H54 (cell line): ENCODE data around the gene SULT2B1.

Experiments used
- DNase-seq: peaks from one replicate; pipeline ENCODE4 v3.0.0; 2011; ENCODE audit warnings: low spot score, mixed read lengths; ENCODE audit not compliant: insufficient read length
- FAIRE-seq: peaks from 3 replicates; lab custom pipeline; 2011; peaks lifted over from hg19 to GRCh38; lab: Jason Lieb, UNC
- POLR2A ChIP-seq: IDR thresholded peaks from 2 replicates; pipeline ENCODE4 v1.6.1; 2011; ENCODE audit warnings: low read depth, mild to moderate bottlenecking, low read length

The SULT2B1 gene

DNA sequence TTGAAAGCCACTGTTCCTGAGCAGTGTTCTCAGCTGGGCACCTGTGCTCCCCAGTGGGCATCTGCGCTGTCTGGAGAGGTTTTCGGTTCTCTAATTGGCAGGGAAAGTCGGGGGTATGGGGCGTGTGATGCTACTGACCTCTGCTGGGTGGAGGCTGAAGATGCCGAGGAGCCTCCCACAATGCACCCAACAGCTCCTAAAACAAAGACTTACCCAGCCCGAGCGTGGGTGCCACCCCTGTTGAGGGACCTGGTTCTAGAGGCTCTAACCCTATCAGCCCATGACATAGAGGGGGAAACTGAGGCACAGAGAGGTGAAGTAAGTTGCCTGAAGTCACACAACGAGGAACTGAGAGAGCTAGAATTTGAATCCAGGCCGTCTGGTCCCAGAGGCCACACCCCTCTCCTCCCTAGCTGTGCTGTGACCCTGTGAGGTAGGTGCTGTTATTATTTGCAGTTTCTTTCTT lies 56.9 kb downstream of the SULT2B1 start:
- no peak for TF ChIP-seq POLR2A
- peak; percentile 62 for DNase-seq
- FAIRE-seq, result no peak

DNA sequence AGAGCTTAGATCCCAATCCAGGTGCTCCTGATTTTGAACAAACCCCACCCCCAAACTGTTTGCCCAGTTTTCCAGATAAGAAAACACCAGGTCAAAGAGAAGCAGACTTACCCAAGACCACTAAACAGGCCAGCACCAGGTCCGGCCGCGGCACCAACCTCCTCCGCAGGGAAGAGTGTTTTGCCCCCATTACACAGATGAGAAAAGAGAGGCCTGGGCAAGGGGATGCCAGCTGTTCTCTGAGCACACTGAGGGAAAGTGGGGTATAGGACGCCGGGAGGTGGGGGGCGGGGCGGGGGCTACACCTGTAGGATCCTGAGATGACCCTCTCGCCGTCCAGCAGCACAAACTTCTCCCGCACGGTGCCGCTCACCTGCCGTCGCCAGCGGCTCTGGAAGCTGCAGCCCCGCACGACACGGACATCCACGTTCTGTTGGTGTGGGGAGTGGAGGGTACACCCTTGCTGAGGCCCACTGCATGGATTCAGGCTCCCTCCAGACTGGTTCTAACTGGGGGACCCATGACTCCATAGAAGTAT lies 57.7 kb downstream of the SULT2B1 start:
- TF ChIP-seq POLR2A, result no peak
- FAIRE-seq (no peak), DNase-seq (no peak)

GRCh38 chr19:48611872-48612271 lies 59.9 kb downstream of the SULT2B1 start:
- DNase-seq (no peak), FAIRE-seq (no peak)
- TF ChIP-seq POLR2A, result no peak

DNA sequence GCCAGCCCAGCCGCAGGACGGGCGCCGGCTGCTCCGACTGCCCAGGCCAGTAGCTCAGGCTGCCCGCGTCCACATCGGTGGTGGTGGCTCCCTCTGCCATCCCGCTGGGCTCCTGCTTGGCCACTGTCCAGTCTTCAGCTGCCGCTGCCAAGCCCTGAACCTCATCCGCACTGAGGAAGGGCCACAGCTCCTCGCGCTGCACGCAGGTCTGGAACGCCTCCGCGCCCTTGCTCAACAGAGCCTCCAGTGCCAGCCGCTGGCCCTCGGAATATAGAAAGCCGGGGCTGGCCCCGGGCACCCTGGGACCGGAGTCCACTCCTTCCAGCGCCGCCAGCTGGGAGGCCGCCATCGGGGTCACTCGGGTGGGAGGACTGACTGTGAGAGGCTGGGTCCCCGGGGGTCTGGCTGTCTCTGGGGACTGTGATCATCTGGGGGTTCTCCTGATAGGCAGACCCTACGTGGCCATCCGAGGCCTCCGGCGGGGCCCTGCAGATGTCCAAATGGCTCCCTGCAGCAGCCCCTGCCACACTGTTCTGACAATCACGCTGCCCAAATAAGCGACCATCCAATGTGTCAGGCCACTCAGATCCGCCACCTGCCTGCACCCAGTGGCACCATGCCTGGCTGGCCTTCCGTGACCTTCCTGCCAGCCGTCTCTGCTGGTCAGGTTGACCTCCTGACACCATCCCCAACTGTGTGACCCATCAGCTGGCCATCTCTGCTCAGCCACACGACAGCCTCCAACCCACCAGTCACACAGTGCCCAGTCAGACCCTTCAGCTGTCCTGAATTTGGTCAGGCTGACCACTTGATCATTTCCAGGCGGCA lies 61.3 kb downstream of the SULT2B1 start:
- DNase-seq (no peak), FAIRE-seq (no peak)
- no peak for TF ChIP-seq POLR2A

DNA sequence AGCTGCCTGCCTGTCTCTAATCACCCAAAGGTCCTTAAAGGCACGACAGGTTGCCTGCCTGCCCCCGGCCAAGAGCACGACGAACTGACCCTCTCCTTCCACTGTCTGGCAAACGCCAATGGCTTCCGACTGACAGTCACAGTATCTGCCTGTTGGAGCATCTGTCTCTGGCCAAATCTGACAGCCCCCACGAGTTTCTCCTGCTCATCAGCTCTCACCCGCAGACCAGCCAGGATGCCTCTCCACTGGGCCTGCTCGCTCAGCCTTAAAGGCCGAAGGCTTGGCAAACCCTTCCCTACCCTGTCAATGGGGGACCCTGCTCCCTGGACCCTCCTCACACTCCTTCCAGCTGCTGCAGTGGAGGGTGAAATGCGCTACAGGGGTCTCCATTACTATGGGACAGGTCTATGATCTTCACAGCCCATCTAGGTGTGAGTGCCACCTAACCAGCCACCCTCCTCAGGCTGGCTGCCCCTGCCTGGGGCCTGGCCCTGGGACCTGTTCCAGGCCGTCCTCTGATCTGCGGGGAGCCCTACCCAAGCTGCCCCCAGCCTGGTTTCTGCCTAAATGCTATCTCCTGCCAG lies 62.0 kb downstream of the SULT2B1 start:
- DNase-seq (no peak), FAIRE-seq (no peak)
- no peak for TF ChIP-seq POLR2A

DNA sequence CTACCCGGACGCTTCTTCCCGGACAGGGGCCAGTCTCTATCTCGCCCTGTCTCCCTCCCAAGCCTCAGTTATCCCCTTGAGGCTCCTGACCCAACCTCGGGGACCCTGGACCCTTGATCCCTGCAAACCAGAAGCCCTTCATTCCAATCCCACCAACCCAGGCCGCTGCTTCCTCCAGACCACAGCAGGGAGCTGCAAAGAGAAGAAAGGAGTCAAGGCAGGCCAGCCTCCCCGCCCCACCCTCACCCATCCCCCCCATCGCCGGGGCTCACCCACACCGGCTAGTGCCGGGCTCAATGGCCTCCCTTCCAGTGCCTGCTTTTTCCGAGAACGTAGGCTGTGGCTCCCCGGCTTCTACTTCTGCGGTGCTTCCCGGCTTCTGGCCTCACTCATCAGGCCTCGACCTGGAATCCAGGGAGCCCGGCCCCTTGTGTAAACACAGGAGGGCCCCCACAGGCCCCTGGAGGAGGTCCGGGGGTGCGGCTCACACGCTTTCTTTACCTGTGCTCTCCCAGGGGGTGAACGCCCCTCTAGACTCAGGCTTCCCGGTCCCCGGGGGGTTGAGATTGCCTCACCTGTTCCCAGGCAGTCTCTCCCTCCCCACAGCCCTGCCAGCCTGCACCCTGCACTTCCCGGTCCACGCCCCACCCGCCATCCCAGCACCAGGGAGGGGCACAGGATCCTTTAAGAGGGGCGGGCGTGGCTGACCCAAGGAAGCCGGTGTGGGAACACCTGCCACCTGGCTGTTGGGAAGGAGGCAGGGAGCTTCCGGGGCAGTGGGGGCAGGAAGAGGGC lies 62.7 kb downstream of the SULT2B1 start, which contains the start of gene FAM83E:
FAM83E (minus strand) TSS at position 641 of the 795 bp plus-strand sequence. CDS start 1,704 bp downstream, outside the sequence.
- TF ChIP-seq POLR2A, result no peak
- DNase-seq, result no peak
- no peak for FAIRE-seq

DNA sequence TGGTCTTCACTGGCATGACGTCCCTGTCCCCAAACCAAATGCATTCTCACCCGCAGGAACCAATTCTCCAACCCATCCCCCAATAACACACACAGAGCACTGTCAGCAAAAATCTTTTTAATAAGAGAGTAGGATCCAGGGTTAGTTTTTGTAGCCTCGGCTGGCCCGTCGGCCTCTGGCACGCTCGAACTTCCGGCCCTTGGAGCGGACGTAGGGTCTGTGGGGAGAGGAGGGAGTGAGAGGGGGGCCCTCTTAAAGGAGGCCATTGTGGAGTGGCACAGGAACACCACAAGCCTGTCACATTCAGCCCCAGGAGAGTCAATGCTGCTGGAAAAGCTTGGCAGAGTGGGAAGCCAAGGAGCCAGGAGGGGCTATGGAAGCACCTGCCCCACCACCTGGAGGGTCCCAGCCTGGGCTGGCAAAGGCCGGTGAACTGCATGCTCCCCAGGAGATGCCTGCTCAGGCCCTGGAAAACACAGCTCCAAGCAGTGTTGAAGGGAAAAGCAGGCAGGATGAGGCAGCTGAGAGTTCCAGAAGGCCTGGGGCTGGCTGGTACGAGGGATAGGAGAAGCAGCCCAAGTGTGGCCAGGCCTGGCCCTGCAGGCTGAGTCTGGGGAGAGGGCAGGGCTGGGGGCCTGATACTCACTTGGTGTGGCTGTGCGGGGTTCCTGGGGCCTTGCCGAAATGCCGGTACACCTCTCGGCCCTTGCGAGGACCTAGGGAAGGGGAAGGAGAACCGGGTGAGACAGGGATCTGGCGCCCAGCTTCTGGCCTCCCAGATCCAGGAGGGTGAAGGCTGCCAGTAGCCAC lies 63.5 kb downstream of the SULT2B1 start:
- no peak for TF ChIP-seq POLR2A
- FAIRE-seq (no peak), DNase-seq (no peak)

GRCh38 chr19:48616041-48616436 lies 64.1 kb downstream of the SULT2B1 start:
- DNase-seq (no peak), FAIRE-seq (no peak)
- no peak for TF ChIP-seq POLR2A

- no peak for FAIRE-seq
These were observed 64.6 kb downstream of the SULT2B1 start for GRCh38 chr19:48616491-48617056.

DNA sequence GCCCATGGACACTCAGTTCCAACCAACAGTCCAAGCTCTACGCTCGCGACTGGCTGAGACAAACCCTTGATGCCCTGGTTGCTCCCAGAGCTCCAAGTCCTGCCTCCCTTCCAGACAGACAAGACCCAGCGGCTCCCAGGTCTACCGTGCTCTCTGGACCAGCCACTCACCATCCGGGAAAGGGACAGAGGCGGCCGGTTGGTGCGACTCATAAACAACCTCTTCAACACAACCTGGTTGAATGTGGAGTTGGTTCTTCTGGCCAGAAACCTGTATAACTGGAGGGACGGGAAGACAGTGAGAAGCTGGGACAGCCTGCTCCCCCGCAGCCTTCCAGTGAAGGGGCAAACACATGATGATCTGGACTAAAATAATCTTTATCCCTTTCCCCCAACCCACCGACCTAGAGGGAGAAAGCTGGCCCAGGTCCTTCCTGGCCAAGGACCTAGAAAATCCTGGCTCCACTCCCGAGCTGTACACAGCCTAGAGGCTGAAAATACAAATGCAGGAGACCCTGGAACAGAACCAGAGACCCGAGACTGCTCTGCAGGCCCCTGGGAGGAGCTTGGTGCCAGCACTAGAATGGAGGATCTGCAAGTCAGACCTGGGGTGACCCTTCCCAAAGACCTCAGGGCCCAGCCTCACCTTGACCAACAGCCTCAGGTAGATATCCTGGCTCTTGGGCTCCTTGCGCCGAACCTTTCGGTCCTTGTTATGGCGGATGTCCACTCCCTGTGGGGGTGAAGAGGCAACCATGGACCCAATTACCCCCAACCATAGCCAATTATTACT lies 65.4 kb downstream of the SULT2B1 start:
- DNase-seq (no peak), FAIRE-seq (no peak)
- TF ChIP-seq POLR2A, result no peak

More at GRCh38 chr19:48616491-48617056, 64.6 kb downstream of the SULT2B1 start:
- DNase-seq, result no peak
- TF ChIP-seq POLR2A, result no peak

GRCh38 chr19:48618278-48618915 lies 66.4 kb downstream of the SULT2B1 start:
- DNase-seq (no peak), FAIRE-seq (no peak)
- TF ChIP-seq POLR2A, result no peak
